ENCODE measurements around the gene ADAM23.

ADAM23 gene

GRCh38 chr2:206515580-206515979 lies 72.2 kb downstream of the ADAM23 start:
- TF ChIP-seq CTCF (IDR thresholded peaks at IDR 0.05; ENCODE audit: low read depth, low read length, missing control alignments) = no peak
- in situ Hi-C loops (cut with HindIII; ENCODE audit: low sequenced_read_pairs) = no loop called here
- H3K4me3 ChIP-seq (ENCODE audit: low read depth, low read length) = no peak overlapping the region
- no peak for DNase-seq (ENCODE audit: low read depth)

GRCh38 chr2:206518997-206519396 lies 75.7 kb downstream of the ADAM23 start:
- H3K4me3 ChIP-seq (ENCODE audit: low read depth, low read length) = no peak overlapping the region
- DNase-seq (ENCODE audit: low read depth) = no peak
- TF ChIP-seq CTCF (IDR thresholded peaks at IDR 0.05; ENCODE audit: low read depth, low read length, missing control alignments) = no peak
- in situ Hi-C loops (cut with HindIII; ENCODE audit: low sequenced_read_pairs) = no loop called here

- no peak overlapping the region for H3K4me3 ChIP-seq (ENCODE audit: low read depth, low read length)
- no peak for TF ChIP-seq CTCF (IDR thresholded peaks at IDR 0.05; ENCODE audit: low read depth, low read length, missing control alignments)
- no peak for DNase-seq (ENCODE audit: low read depth)
- in situ Hi-C loops (cut with HindIII; ENCODE audit: low sequenced_read_pairs) = no loop called here
Observed at GRCh38 chr2:206520450-206520849, 77.1 kb downstream of the ADAM23 start.

GRCh38 chr2:206521115-206521514 lies 77.8 kb downstream of the ADAM23 start:
- no peak overlapping the region for H3K4me3 ChIP-seq (ENCODE audit: low read depth, low read length)
- in situ Hi-C loops (cut with HindIII; ENCODE audit: low sequenced_read_pairs) = no loop called here
- DNase-seq (ENCODE audit: low read depth) = no peak
- no peak for TF ChIP-seq CTCF (IDR thresholded peaks at IDR 0.05; ENCODE audit: low read depth, low read length, missing control alignments)

GRCh38 chr2:206521612-206522011 lies 78.3 kb downstream of the ADAM23 start:
- in situ Hi-C loops (cut with HindIII; ENCODE audit: low sequenced_read_pairs) = no loop called here
- no peak overlapping the region for H3K4me3 ChIP-seq (ENCODE audit: low read depth, low read length)
- no peak for DNase-seq (ENCODE audit: low read depth)
- TF ChIP-seq CTCF (IDR thresholded peaks at IDR 0.05; ENCODE audit: low read depth, low read length, missing control alignments) = no peak

GRCh38 chr2:206526416-206526815 lies 83.1 kb downstream of the ADAM23 start:
- in situ Hi-C loops (cut with HindIII; ENCODE audit: low sequenced_read_pairs) = no loop called here
- no peak for TF ChIP-seq CTCF (IDR thresholded peaks at IDR 0.05; ENCODE audit: low read depth, low read length, missing control alignments)
- no peak overlapping the region for H3K4me3 ChIP-seq (ENCODE audit: low read depth, low read length)
- no peak for DNase-seq (ENCODE audit: low read depth)

- no peak for DNase-seq (ENCODE audit: low read depth)
- no peak for TF ChIP-seq CTCF (IDR thresholded peaks at IDR 0.05; ENCODE audit: low read depth, low read length, missing control alignments)
- H3K4me3 ChIP-seq (ENCODE audit: low read depth, low read length) = no peak overlapping the region
- in situ Hi-C loops (cut with HindIII; ENCODE audit: low sequenced_read_pairs) = no loop called here
Observed at GRCh38 chr2:206527153-206527552, 83.8 kb downstream of the ADAM23 start.

All from astrocyte of the cerebellum (primary cell).